Immature natural killer cell (primary cell): ENCODE measurements around the gene KCNQ5. TPM values are rescaled to one million over a fixed set of nuclear protein-coding genes. Genes with fewer than 3 reads are reported as not detected.

Experiments used
- DNase-seq, 3 donors: peaks; one replicate each; pipeline ENCODE4 v3.0.0; 2022; ENCODE audit warnings: mixed read lengths in 1 of 3
- H3K27ac Mint-ChIP-seq, 6 donors: one replicate each; pipeline ENCODE4 v1.8.0; 2020; ENCODE audit warnings: mixed read lengths in 6 of 6, mild to moderate bottlenecking in 5 of 6, inconsistent platforms in 4 of 6, moderate library complexity in 3 of 6
- H3K27me3 Mint-ChIP-seq, 3 donors: one replicate each; pipeline ENCODE4 v1.8.0; 2020 to 2021; ENCODE audit warnings: low read depth in 3 of 3, mild to moderate bottlenecking in 3 of 3, mixed read lengths in 3 of 3, moderate library complexity in 3 of 3, inconsistent platforms in 1 of 3
- H3K36me3 Mint-ChIP-seq, 3 donors: one replicate each; pipeline ENCODE4 v1.8.0; 2020; ENCODE audit warnings: mixed read lengths in 3 of 3, inconsistent platforms in 2 of 3, mild to moderate bottlenecking in 2 of 3
- H3K4me1 Mint-ChIP-seq, 2 donors: one replicate each; pipeline ENCODE4 v1.8.0; 2020; ENCODE audit warnings: inconsistent platforms in 2 of 2, mild to moderate bottlenecking in 2 of 2, mixed read lengths in 2 of 2, moderate library complexity in 1 of 2
- H3K4me3 Mint-ChIP-seq, 5 donors: one replicate each; pipeline ENCODE4 v1.8.0; 2020; ENCODE audit warnings: mild to moderate bottlenecking in 5 of 5, mixed read lengths in 5 of 5, inconsistent platforms in 3 of 5, moderate library complexity in 3 of 5
- H3K9me3 Mint-ChIP-seq, 6 donors: one replicate each; pipeline ENCODE4 v1.8.0; 2020; ENCODE audit warnings: mild to moderate bottlenecking in 6 of 6, mixed read lengths in 6 of 6, inconsistent platforms in 4 of 6, moderate library complexity in 3 of 6
- polyA plus RNA-seq, 3 donors: library from polyadenylated mRNA; unstranded; fragments of 300-500 nt; fragmentation: Illumina TruSeq; gene quantifications; one replicate each; pipeline ENCODE4 v1.2.3, GENCODE V29; 2021

KCNQ5 gene
- polyA plus RNA-seq, 3 donors from 2014 or later, result 1.3 to 4.3 (median 1.8) TPM

- no peaks in the 10 kb centered on the region for H3K27me3 Mint-ChIP-seq
- no peak overlapping the region for H3K4me3 Mint-ChIP-seq
- no peaks in the 10 kb centered on the region for H3K36me3 Mint-ChIP-seq
- no peak for DNase-seq
- H3K9me3 Mint-ChIP-seq, result no peaks in the 10 kb centered on the region
- H3K27ac Mint-ChIP-seq, result no peak overlapping the region
- H3K4me1 Mint-ChIP-seq, result no peaks in the 10 kb centered on the region
These were observed 126.9 kb downstream of the KCNQ5 start for GRCh38 chr6:72748759-72749158.

GRCh38 chr6:72755752-72756151, 133.9 kb downstream of the KCNQ5 start:
- Mint-ChIP-seq H3K4me3 (no peak overlapping the region), H3K36me3 (no peaks in the 10 kb centered on the region), H3K27me3 (no peaks in the 10 kb centered on the region), H3K4me1 (no peaks in the 10 kb centered on the region), H3K27ac (no peak overlapping the region), H3K9me3 (peaks cover 0 to 2% (median 0%) of the 10 kb centered on the region in 6 donors)
- no peak for DNase-seq

GRCh38 chr6:72757048-72757447, 135.2 kb downstream of the KCNQ5 start:
- H3K4me3 Mint-ChIP-seq, result no peak overlapping the region
- no peaks in the 10 kb centered on the region for H3K36me3 Mint-ChIP-seq
- H3K27me3 Mint-ChIP-seq, result no peaks in the 10 kb centered on the region
- H3K27ac Mint-ChIP-seq, result no peak overlapping the region
- peaks cover 3 to 4% of the 10 kb centered on the region in 2 donors for H3K4me1 Mint-ChIP-seq
- DNase-seq, result no peak
- peaks cover 0 to 2% (median 0%) of the 10 kb centered on the region in 6 donors for H3K9me3 Mint-ChIP-seq

GRCh38 chr6:72757926-72758325, 136.1 kb downstream of the KCNQ5 start:
- Mint-ChIP-seq H3K36me3 (no peaks in the 10 kb centered on the region), H3K27me3 (no peaks in the 10 kb centered on the region), H3K4me1 (peaks cover 4 to 7% of the 10 kb centered on the region in 2 donors), H3K4me3 (no peak overlapping the region), H3K9me3 (peaks cover 0 to 2% (median 0%) of the 10 kb centered on the region in 6 donors), H3K27ac (no peak overlapping the region)
- no peak for DNase-seq

GRCh38 chr6:72758901-72759300, 137.0 kb downstream of the KCNQ5 start:
- Mint-ChIP-seq H3K36me3 (no peaks in the 10 kb centered on the region), H3K27ac (no peak overlapping the region), H3K9me3 (peaks cover 0 to 2% (median 0%) of the 10 kb centered on the region in 6 donors), H3K4me1 (peaks cover 4 to 7% of the 10 kb centered on the region in 2 donors), H3K27me3 (no peaks in the 10 kb centered on the region), H3K4me3 (no peak overlapping the region)
- no peak for DNase-seq

GRCh38 chr6:72760114-72760793, 138.4 kb downstream of the KCNQ5 start:
- peaks cover 0 to 2% (median 2%) of the 10 kb centered on the region in 3 donors for H3K27me3 Mint-ChIP-seq
- peaks cover 4 to 7% of the 10 kb centered on the region in 2 donors for H3K4me1 Mint-ChIP-seq
- no peak overlapping the region for H3K4me3 Mint-ChIP-seq
- H3K27ac Mint-ChIP-seq, result peak overlapping the region in 1 of 6 donors; percentile 3
- no peak for DNase-seq
- H3K36me3 Mint-ChIP-seq, result no peaks in the 10 kb centered on the region
- peaks cover 0 to 2% (median 0%) of the 10 kb centered on the region in 6 donors for H3K9me3 Mint-ChIP-seq

- peaks cover 0 to 2% (median 2%) of the 10 kb centered on the region in 3 donors for H3K27me3 Mint-ChIP-seq
- peaks cover 4 to 7% of the 10 kb centered on the region in 2 donors for H3K4me1 Mint-ChIP-seq
- H3K27ac Mint-ChIP-seq, result no peak overlapping the region
- no peak for DNase-seq
- H3K4me3 Mint-ChIP-seq, result no peak overlapping the region
- no peaks in the 10 kb centered on the region for H3K36me3 Mint-ChIP-seq
- H3K9me3 Mint-ChIP-seq, result peaks cover 0 to 2% (median 0%) of the 10 kb centered on the region in 6 donors
These were observed 139.9 kb downstream of the KCNQ5 start for GRCh38 chr6:72761761-72762160.

- peaks cover 0 to 4% (median 0%) of the 10 kb centered on the region in 6 donors for H3K9me3 Mint-ChIP-seq
- no peaks in the 10 kb centered on the region for H3K4me1 Mint-ChIP-seq
- no peak overlapping the region for H3K4me3 Mint-ChIP-seq
- H3K27me3 Mint-ChIP-seq, result peaks cover 0 to 2% (median 2%) of the 10 kb centered on the region in 3 donors
- no peak overlapping the region for H3K27ac Mint-ChIP-seq
- DNase-seq, result no peak
- H3K36me3 Mint-ChIP-seq, result no peaks in the 10 kb centered on the region
These were observed 147.7 kb downstream of the KCNQ5 start for GRCh38 chr6:72769459-72770125.

GRCh38 chr6:72770959-72771358, 149.1 kb downstream of the KCNQ5 start:
- Mint-ChIP-seq H3K9me3 (peaks cover 0 to 3% (median 0%) of the 10 kb centered on the region in 6 donors), H3K27me3 (no peaks in the 10 kb centered on the region), H3K36me3 (no peaks in the 10 kb centered on the region), H3K4me3 (no peak overlapping the region), H3K27ac (no peak overlapping the region), H3K4me1 (no peaks in the 10 kb centered on the region)
- no peak for DNase-seq

- H3K27ac Mint-ChIP-seq, result no peak overlapping the region
These were observed 154.6 kb downstream of the KCNQ5 start for GRCh38 chr6:72776456-72776855.

GRCh38 chr6:72781624-72782023, 159.8 kb downstream of the KCNQ5 start:
- no peak for DNase-seq
- Mint-ChIP-seq H3K9me3 (no peaks in the 10 kb centered on the region), H3K4me3 (no peak overlapping the region), H3K36me3 (peaks cover 0 to 15% (median 0%) of the 10 kb centered on the region in 3 donors), H3K4me1 (no peaks in the 10 kb centered on the region), H3K27ac (no peak overlapping the region), H3K27me3 (no peaks in the 10 kb centered on the region)

More at GRCh38 chr6:72776456-72776855, 154.6 kb downstream of the KCNQ5 start:
- Mint-ChIP-seq H3K27me3 (no peaks in the 10 kb centered on the region), H3K4me3 (no peak overlapping the region), H3K36me3 (peaks cover 0 to 12% (median 0%) of the 10 kb centered on the region in 3 donors), H3K9me3 (peaks cover 0 to 3% (median 0%) of the 10 kb centered on the region in 6 donors), H3K4me1 (no peaks in the 10 kb centered on the region)
- no peak for DNase-seq

- Mint-ChIP-seq H3K27me3 (no peaks in the 10 kb centered on the region), H3K36me3 (peaks cover 0 to 3% (median 0%) of the 10 kb centered on the region in 3 donors), H3K4me3 (no peak overlapping the region), H3K27ac (peak overlapping the region in 1 of 6 donors; percentile 18), H3K4me1 (no peaks in the 10 kb centered on the region), H3K9me3 (no peaks in the 10 kb centered on the region)
- DNase-seq, result no peak
These were observed 161.2 kb downstream of the KCNQ5 start for GRCh38 chr6:72783035-72783434.

GRCh38 chr6:72783666-72784065, 161.8 kb downstream of the KCNQ5 start:
- H3K27ac Mint-ChIP-seq, result no peak overlapping the region
- no peaks in the 10 kb centered on the region for H3K27me3 Mint-ChIP-seq
- H3K4me1 Mint-ChIP-seq, result no peaks in the 10 kb centered on the region
- H3K9me3 Mint-ChIP-seq, result no peaks in the 10 kb centered on the region
- no peak overlapping the region for H3K4me3 Mint-ChIP-seq
- H3K36me3 Mint-ChIP-seq, result peaks cover 0 to 3% (median 0%) of the 10 kb centered on the region in 3 donors
- DNase-seq, result no peak

- no peak for DNase-seq
- H3K27ac Mint-ChIP-seq, result no peak overlapping the region
- no peaks in the 10 kb centered on the region for H3K4me1 Mint-ChIP-seq
- no peaks in the 10 kb centered on the region for H3K9me3 Mint-ChIP-seq
- no peak overlapping the region for H3K4me3 Mint-ChIP-seq
- peaks cover 0 to 3% (median 0%) of the 10 kb centered on the region in 3 donors for H3K36me3 Mint-ChIP-seq
- no peaks in the 10 kb centered on the region for H3K27me3 Mint-ChIP-seq
These were observed 162.2 kb downstream of the KCNQ5 start for GRCh38 chr6:72784071-72784470.
